SK-N-MC (cell line): Measurements from ENCODE around the gene ITGA11.

Source experiments
- EZH2 ChIP-seq: fragments of 200-600 bp; sonication (generic); IDR thresholded peaks from one replicate; pipeline ENCODE4 v1.6.1; 2017; ENCODE audit warnings: antibody characterized with exemption
- POLR2AphosphoS5 ChIP-seq: IDR thresholded peaks from 2 replicates; pipeline ENCODE4 v1.6.1; 2012; ENCODE audit warnings: mild to moderate bottlenecking, low read depth, low read length, borderline replicate concordance

DNA sequence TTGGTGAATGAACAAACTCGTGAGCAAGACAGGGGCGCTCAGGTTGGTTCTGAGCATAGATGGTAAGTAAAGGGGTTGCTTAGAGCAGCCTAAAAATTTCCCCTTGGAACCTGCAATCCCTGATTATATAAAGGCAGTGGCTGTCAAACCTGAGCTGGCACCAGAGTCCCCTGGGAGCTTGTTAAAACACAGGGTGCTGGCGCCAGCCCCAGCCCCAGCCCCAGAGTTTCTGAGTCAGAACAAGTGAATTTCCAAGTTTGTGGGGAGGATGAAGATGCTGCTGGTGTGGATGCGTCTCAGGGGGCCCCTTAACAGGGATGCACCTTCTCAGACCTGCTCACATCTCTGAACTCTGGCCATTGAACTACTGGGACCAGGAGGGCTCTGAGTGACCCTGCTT lies 106.2 kb downstream of the ITGA11 start:
- no peak for TF ChIP-seq POLR2AphosphoS5
- no peak for TF ChIP-seq EZH2
